HFFc6 (cell line): ENCODE results near the gene JPH2. TPM values are rescaled to one million over a fixed set of nuclear protein-coding genes. Genes with fewer than 3 reads are reported as not detected.

Source experiments
- DNase-seq: peaks from one replicate; pipeline ENCODE4 v3.0.0-alpha.2; 2018
- H3K27ac Mint-ChIP-seq: 2 replicates; pipeline ENCODE4 v1.8.0; 2020; ENCODE audit warnings: mild to moderate bottlenecking, mixed read lengths
- H3K27me3 Mint-ChIP-seq: 2 replicates; pipeline ENCODE4 v1.8.0; 2021; ENCODE audit warnings: mild to moderate bottlenecking, moderate library complexity, mixed read lengths; ENCODE audit not compliant: insufficient read depth
- H3K36me3 Mint-ChIP-seq: 2 replicates; pipeline ENCODE4 v1.8.0; 2021; ENCODE audit warnings: low read depth, mixed read lengths
- H3K4me1 Mint-ChIP-seq: 2 replicates; pipeline ENCODE4 v1.8.0; 2020; ENCODE audit warnings: low read depth, mixed read lengths
- H3K4me3 Mint-ChIP-seq: 2 replicates; pipeline ENCODE4 v1.8.0; 2020; ENCODE audit warnings: mild to moderate bottlenecking, moderate library complexity, mixed read lengths
- H3K9me3 Mint-ChIP-seq: 2 replicates; pipeline ENCODE4 v1.8.0; 2020; ENCODE audit warnings: mild to moderate bottlenecking, mixed read lengths
- total RNA-seq, 6 experiments: library from RNA; stranded (reverse); fragmentation: NEBNext Ultra II Directional; extraction: Animal tissue kit (Norgen Biotek cat#: 25700); gene quantifications; 2 replicates in 1 of 6; 3 replicates in 5 of 6; pipeline ENCODE4 v1.2.3, GENCODE V29; 2021
- TF ChIP-seq, protein P1 (sequence below): fragments of 200-600 bp; sonication (generic); IDR thresholded peaks from 2 replicates; pipeline ENCODE4 v1.5.0; 2021; ENCODE audit warnings: antibody characterized with exemption, mild to moderate bottlenecking

JPH2 gene
- total RNA-seq, 6 experiments from 2014 or later: 9.7 to 14.4 (median 13.5) TPM

DNA sequence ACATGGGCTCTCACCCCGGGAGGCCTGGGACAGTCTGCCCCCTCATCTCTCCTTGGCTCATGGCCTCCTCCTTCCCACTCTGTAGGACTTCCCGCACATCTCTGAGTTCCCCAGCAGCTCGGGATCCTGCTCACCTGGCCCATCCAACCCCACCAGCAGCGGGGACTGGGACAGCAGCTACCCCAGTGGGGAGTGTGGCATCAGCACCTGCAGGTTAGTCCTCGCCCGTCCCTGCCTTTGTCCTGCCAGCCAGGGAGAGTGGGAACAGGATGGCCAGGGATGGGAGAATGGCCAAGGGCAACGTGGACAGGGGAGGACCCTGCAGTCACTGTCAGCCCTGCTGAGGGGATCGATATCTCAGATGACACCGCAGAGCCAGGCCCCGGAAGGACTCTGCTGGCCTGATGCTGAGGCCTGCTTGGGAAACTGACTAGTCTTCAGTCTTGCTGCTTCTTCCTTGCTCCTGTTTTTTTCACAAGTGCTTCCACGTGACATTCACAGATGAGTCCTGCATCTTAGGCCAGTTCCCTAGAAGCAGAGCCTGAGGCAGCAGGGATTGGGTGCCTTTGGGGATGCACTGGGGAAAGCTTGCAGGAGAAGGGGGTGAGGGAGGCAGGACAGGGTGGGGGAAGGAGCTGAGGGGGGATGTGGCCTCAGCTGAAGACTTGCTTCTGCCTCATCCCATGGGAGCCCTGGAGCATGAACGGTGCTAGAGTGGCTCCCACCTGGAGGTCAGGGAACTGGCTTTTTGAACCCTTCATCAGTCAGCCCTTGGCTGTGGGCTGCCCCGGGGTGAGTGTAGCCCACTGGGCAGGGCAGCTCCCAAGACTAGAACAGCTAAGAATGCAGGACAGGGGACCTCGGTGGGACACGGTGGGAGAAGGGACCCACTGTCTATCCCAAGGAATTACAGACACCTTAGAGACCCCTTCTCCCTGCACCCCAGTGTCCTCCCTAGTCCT is 120.1 kb downstream of the JPH2 start:
- H3K4me3 Mint-ChIP-seq: no peak overlapping the region
- H3K4me1 Mint-ChIP-seq: peaks cover 11% of the 10 kb centered on the region
- peaks cover under 1% of the 10 kb centered on the region; the same call in 1 of the 2 replicates for H3K9me3 Mint-ChIP-seq
- TF ChIP-seq, protein P1, sequence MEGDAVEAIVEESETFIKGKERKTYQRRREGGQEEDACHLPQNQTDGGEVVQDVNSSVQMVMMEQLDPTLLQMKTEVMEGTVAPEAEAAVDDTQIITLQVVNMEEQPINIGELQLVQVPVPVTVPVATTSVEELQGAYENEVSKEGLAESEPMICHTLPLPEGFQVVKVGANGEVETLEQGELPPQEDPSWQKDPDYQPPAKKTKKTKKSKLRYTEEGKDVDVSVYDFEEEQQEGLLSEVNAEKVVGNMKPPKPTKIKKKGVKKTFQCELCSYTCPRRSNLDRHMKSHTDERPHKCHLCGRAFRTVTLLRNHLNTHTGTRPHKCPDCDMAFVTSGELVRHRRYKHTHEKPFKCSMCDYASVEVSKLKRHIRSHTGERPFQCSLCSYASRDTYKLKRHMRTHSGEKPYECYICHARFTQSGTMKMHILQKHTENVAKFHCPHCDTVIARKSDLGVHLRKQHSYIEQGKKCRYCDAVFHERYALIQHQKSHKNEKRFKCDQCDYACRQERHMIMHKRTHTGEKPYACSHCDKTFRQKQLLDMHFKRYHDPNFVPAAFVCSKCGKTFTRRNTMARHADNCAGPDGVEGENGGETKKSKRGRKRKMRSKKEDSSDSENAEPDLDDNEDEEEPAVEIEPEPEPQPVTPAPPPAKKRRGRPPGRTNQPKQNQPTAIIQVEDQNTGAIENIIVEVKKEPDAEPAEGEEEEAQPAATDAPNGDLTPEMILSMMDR: no peak
- no peak overlapping the region; the same call in 1 of the 2 replicates for H3K27ac Mint-ChIP-seq
- H3K36me3 Mint-ChIP-seq: peaks cover 16% of the 10 kb centered on the region
- peaks cover 4% of the 10 kb centered on the region for H3K27me3 Mint-ChIP-seq
- no peak for DNase-seq

DNA sequence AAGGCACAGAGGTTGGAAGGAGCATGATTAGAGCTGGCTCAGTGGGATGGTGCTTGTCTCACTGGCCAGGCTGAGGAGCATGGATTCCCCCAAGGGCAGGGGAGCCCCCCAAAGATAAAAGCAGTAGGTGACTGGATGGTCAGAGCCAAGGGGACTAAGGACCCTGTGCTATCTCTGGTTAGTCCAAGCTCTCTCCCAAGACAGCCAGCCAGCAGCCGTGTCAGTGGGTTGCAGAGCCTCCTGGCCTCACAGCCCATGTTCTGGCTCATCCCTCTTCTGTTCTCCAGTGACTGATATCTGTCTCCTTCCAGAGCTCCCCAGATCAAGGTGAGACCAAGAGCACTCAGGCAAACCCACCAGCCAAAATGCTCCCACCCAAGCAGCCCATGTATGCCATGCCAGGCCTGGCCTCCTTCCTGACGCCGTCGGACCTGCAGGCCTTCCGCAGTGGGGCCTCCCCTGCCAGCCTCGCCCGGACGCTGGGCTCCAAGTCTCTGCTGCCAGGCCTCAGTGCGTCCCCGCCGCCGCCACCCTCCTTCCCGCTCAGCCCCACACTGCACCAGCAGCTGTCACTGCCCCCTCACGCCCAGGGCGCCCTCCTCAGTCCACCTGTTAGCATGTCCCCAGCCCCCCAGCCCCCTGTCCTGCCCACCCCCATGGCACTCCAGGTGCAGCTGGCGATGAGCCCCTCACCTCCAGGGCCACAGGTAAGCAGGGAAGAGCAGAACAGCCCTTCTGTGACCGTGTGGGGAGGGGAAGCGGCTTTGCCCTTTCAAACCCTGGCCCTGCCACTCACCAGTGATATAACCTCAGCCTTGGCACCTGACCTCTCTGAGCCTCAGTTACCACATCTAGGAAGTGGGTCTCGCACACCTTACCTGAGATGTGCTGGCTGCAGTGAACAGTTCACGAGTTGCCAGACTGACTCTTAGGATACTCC is 121.3 kb downstream of the JPH2 start:
- peaks cover 3% of the 10 kb centered on the region for H3K27me3 Mint-ChIP-seq
- H3K36me3 Mint-ChIP-seq: peaks cover 26% of the 10 kb centered on the region
- H3K27ac Mint-ChIP-seq: no peak overlapping the region
- no peak for DNase-seq
- peaks cover 6% of the 10 kb centered on the region; the same call in 1 of the 2 replicates for H3K9me3 Mint-ChIP-seq
- peaks cover 23% of the 10 kb centered on the region for H3K4me1 Mint-ChIP-seq
- H3K4me3 Mint-ChIP-seq: no peak overlapping the region
- TF ChIP-seq, protein P1: no peak

DNA sequence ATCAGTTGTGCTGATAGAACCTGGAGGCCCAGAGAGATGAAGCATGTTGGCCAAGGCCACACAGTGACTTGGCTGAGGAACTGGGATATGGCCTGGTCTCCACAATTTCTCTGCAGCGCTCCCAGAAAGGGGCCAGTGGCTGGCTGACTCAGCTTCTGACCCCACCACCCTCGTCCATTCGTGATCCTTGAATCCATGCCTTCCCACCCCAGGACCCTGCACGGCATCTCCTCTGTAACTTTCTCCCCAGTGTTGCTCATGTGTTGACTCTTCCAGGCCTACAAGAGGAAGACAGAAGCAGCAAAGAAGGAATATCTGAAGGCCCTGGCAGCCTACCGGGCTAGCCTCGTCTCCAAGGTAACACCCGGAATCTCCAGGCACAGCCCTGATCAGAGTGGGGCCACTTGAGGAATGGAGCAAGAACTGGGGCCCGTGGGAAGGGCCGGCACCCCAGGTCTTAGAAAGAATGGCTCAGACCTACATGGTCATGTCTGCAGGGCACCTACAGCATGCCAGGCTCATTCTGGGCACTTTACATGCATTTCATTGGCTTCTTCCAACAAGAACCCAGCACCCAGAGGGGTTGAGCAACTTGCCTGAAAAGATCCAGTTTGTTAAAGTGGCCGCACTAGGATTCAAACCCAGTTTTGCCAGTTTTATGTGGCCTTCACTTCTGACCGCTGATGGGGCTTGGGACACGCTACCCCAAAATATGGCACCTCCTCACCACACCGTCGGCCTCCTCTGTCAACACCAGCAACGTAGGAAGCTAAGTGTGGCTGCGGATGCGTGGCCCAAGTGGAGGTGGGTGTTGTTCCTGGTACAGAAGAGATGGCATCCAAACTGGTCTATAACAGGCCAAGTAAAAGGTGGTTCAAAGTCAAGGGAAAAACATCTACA is 122.2 kb downstream of the JPH2 start:
- Mint-ChIP-seq H3K9me3 (peaks cover 6% of the 10 kb centered on the region; the same call in 1 of the 2 replicates), H3K4me1 (peaks cover 26% of the 10 kb centered on the region), H3K4me3 (no peak overlapping the region), H3K27me3 (peaks cover 3% of the 10 kb centered on the region), H3K27ac (no peak overlapping the region), H3K36me3 (peaks cover 33% of the 10 kb centered on the region)
- TF ChIP-seq, protein P1: no peak
- DNase-seq: no peak

Other genes with a start within 250 kb of the JPH2 start
- gene OSER1, start 23.6 kb upstream of the JPH2 start, total RNA-seq: 10 to 100 TPM; 33.1 to 38.8 (median 36.2) TPM
- not detected for gene GDAP1L1, start 60.1 kb upstream of the JPH2 start, total RNA-seq
- 10 to 100 TPM; 11.3 to 13.6 (median 13.1) TPM for gene FITM2, start 124.0 kb upstream of the JPH2 start, total RNA-seq
- not detected for gene R3HDML, start 149.9 kb upstream of the JPH2 start, total RNA-seq
- gene HNF4A, start 168.5 kb upstream of the JPH2 start, total RNA-seq: not detected